Keratinocyte (primary cell): ENCODE results near the gene PDF. TPM values are rescaled to one million over a fixed set of nuclear protein-coding genes. Genes with fewer than 3 reads are reported as not detected.
A peak's percentile ranks its signal among the peaks of the same experiment; 100 is the strongest.

Source experiments
- DNase-seq: peaks from one replicate; pipeline ENCODE4 v3.0.0-alpha.2; 2011; ENCODE audit warnings: low read depth, missing footprints, low spot score
- FAIRE-seq: peaks from 2 replicates; lab custom pipeline; 2011; peaks lifted over from hg19 to GRCh38; lab: Jason Lieb, UNC
- H2AFZ ChIP-seq: 2 replicates; pipeline ENCODE4 v1.6.0; 2012; ENCODE audit warnings: low read length, control low read depth, inconsistent platforms; ENCODE audit not compliant: control insufficient read depth
- H3K27ac ChIP-seq: 2 replicates; pipeline ENCODE4 v1.5.1; 2011; ENCODE audit warnings: low read length; ENCODE audit not compliant: control insufficient read depth, insufficient read depth
- H3K27me3 ChIP-seq: 3 replicates; pipeline ENCODE4 v1.6.0; 2011; ENCODE audit warnings: low read length; ENCODE audit not compliant: control insufficient read depth, insufficient read depth; ENCODE audit errors: extremely low read depth
- H3K36me3 ChIP-seq, 2 experiments: 2 replicates in 1 of 2; 3 replicates in 1 of 2; pipeline ENCODE4 v1.5.1; 2011; ENCODE audit warnings: low read length in 2 of 2, mild to moderate bottlenecking in 1 of 2; ENCODE audit not compliant: control insufficient read depth in 2 of 2, insufficient read depth in 2 of 2; ENCODE audit errors: extremely low read depth in 1 of 2
- H3K4me1 ChIP-seq: 3 replicates; pipeline ENCODE4 v1.5.1; 2011; ENCODE audit warnings: low read length; ENCODE audit not compliant: control insufficient read depth, insufficient read depth; ENCODE audit errors: extremely low read depth
- H3K4me2 ChIP-seq: 3 replicates; pipeline ENCODE4 v1.6.0; 2011; ENCODE audit warnings: low read depth, low read length; ENCODE audit not compliant: control insufficient read depth, insufficient read depth; ENCODE audit errors: extremely low read depth
- H3K4me3 ChIP-seq, 3 experiments: fragments of 200-600 bp in 1 of 3; sonication (generic) in 1 of 3; 2 replicates in 2 of 3; 3 replicates in 1 of 3; pipeline ENCODE4 v1.5.1; 2011 to 2016; ENCODE audit warnings: low read length in 3 of 3, mild to moderate bottlenecking in 3 of 3, control low read depth in 2 of 3, inconsistent platforms in 1 of 3, low read depth in 1 of 3, mixed read lengths in 1 of 3, mixed run types in 1 of 3, moderate library complexity in 1 of 3; ENCODE audit not compliant: control insufficient read depth in 2 of 3, insufficient read depth in 2 of 3; ENCODE audit errors: extremely low read depth in 1 of 3
- H3K79me2 ChIP-seq: 2 replicates; pipeline ENCODE4 v1.6.0; 2012; ENCODE audit warnings: low read length; ENCODE audit not compliant: control insufficient read depth, insufficient read depth
- H3K9ac ChIP-seq: 3 replicates; pipeline ENCODE4 v1.6.0; 2011; ENCODE audit warnings: low read length; ENCODE audit not compliant: control insufficient read depth, insufficient read depth; ENCODE audit errors: extremely low read depth
- H3K9me1 ChIP-seq: 3 replicates; pipeline ENCODE4 v1.6.0; 2011; ENCODE audit warnings: low read length; ENCODE audit not compliant: control insufficient read depth, insufficient read depth; ENCODE audit errors: extremely low read depth
- H3K9me3 ChIP-seq: 2 replicates; pipeline ENCODE4 v1.5.1; 2012; ENCODE audit warnings: low read depth, low read length; ENCODE audit not compliant: control insufficient read depth
- H4K20me1 ChIP-seq: 3 replicates; pipeline ENCODE4 v1.6.0; 2011; ENCODE audit warnings: low read length; ENCODE audit not compliant: control insufficient read depth, insufficient read depth; ENCODE audit errors: extremely low read depth
- EZH2 ChIP-seq: IDR thresholded peaks from one replicate; pipeline ENCODE4 v1.6.1; 2012; ENCODE audit warnings: inconsistent platforms, mild to moderate bottlenecking, low read length, moderate library complexity
- dilution Hi-C: fragments of 300-500 bp; cut with MboI; formaldehyde crosslinking; loops from one replicate; pipeline ENCODE4 v1.7.0; 2020; ENCODE audit warnings: low sequenced_read_pairs; ENCODE audit not compliant: extremely low pct_ligation_motif_present
- polyA plus RNA-seq, 5 experiments: library from polyadenylated mRNA; depleted of rRNA in 3 of 5; stranded (reverse) in 3 of 5; stranded (forward) in 1 of 5; unstranded in 1 of 5; fragments of >200 nt; gene quantifications; 1 replicate in 1 of 5; 2 replicates in 3 of 5; 3 replicates in 1 of 5; pipeline versions ENCODE4 v1.2.1 to v1.2.3, GENCODE V29; 2011 to 2012; ENCODE audit warnings: missing spikeins in 2 of 5, low read depth in 1 of 5, low replicate concordance in 1 of 5
- TF ChIP-seq, protein P1 (sequence below), 3 experiments: IDR thresholded peaks in 1 of 3; conservative IDR thresholded peaks in 1 of 3; optimal IDR thresholded peaks in 1 of 3; 2 replicates in 2 of 3; 3 replicates in 1 of 3; pipeline versions ENCODE3 to v1.5.1; 2011; ENCODE audit warnings: low read length in 3 of 3, mild to moderate bottlenecking in 3 of 3, moderate library complexity in 2 of 3, control low read depth in 1 of 3, inconsistent platforms in 1 of 3; ENCODE audit not compliant: insufficient read depth in 2 of 3; ENCODE audit errors: extremely low read depth in 1 of 3

The PDF gene
- polyA plus RNA-seq, 1 donor (not counting 4 experiments of a cell fraction or from before 2014, with no cell fraction given), result 3.0 TPM

DNA sequence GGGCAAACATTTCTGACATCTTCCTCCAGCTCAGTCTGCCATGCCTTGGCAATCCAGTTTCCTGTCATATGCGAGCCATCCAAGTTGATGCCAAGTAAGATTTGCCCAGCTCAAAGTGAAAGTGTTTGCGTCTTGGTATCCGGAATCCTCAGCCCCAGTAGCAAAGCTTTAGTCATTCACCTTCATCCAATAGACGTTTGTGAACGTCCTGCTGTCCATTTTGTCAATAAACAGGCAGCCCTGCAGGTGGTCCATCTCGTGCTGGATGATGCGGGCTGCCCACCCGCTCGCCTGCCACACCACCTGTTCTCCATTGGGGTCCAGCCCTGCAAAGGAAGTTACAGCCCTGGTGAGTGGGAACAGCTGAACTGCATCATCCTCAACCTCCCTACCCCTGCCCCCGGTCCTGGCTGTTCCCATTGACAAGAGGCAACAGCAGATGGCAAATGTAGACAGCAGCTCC, 1.5 kb downstream of the PDF start:
- H3K9me1 ChIP-seq, result no peaks in the 10 kb centered on the region
- H3K4me2 ChIP-seq, result peak overlapping the region; percentile 99
- H3K4me3 ChIP-seq, result peak overlapping the region in 2 of 3 experiments; percentile 69 to 81
- peak overlapping the region; percentile 82 for H3K9ac ChIP-seq
- DNase-seq (no peak), FAIRE-seq (peak; percentile 32)
- no peaks in the 10 kb centered on the region for H3K9me3 ChIP-seq
- H3K4me1 ChIP-seq, result peaks cover 15% of the 10 kb centered on the region
- TF ChIP-seq, protein P1, sequence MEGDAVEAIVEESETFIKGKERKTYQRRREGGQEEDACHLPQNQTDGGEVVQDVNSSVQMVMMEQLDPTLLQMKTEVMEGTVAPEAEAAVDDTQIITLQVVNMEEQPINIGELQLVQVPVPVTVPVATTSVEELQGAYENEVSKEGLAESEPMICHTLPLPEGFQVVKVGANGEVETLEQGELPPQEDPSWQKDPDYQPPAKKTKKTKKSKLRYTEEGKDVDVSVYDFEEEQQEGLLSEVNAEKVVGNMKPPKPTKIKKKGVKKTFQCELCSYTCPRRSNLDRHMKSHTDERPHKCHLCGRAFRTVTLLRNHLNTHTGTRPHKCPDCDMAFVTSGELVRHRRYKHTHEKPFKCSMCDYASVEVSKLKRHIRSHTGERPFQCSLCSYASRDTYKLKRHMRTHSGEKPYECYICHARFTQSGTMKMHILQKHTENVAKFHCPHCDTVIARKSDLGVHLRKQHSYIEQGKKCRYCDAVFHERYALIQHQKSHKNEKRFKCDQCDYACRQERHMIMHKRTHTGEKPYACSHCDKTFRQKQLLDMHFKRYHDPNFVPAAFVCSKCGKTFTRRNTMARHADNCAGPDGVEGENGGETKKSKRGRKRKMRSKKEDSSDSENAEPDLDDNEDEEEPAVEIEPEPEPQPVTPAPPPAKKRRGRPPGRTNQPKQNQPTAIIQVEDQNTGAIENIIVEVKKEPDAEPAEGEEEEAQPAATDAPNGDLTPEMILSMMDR (optimal IDR thresholded peaks at IDR 0.05 in 1 of 3, IDR thresholded peaks at IDR 0.05 in 1 of 3, conservative IDR thresholded peaks at IDR 0.05 in 1 of 3; ENCODE audit: extremely low read depth in 1 of 3, insufficient read depth in 2 of 3, low read length in 3 of 3), result no peak
- TF ChIP-seq EZH2, result no peak
- no peak overlapping the region for H3K27ac ChIP-seq
- peaks cover 59% of the 10 kb centered on the region for H3K79me2 ChIP-seq
- dilution Hi-C loops, result no loop called here
- peaks cover 17 to 34% of the 10 kb centered on the region in 2 experiments for H3K36me3 ChIP-seq
- no peak overlapping the region for H2AFZ ChIP-seq
- H3K27me3 ChIP-seq, result no peaks in the 10 kb centered on the region
- H4K20me1 ChIP-seq, result peaks cover 8% of the 10 kb centered on the region

DNA sequence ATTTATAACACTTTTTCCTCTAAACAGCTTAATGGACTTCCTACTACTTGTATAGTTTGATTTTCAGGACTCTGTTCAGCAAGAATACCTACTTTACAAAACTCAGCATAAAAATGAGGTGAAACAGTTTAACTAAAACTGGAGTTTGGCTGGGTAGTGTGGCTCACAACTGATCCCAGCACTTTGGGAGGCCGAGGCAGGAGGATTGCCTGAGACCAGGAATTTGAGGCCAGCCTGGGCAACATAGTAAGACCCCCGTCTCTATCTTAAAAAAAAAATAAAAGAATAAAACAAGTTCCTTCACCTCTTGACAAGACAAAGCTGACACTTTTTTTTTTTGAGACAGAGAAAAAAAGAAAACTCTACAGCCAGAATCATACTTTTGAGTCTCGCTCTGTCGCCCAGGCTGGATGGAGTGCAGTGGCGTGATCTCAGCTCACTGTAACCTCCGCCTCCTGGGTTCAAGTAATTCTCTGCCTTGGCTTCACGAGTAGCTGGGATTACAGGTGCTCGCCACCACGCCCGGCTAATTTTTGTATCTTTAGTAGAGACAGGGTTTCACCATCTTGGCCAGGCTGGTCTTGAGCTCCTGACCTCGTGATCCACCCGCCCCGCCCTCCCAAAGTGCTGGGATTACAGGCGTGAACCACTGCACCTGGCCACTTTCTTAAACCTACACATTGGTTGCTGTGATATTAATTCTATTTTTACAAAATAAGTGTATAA, 2.6 kb downstream of the PDF start:
- Histone ChIP-seq H3K79me2 (peaks cover 67% of the 10 kb centered on the region), H3K27me3 (no peaks in the 10 kb centered on the region), H2AFZ (no peak overlapping the region), H3K4me1 (peaks cover 15% of the 10 kb centered on the region), H3K9ac (no peak overlapping the region), H3K4me2 (peak overlapping the region; percentile 99), H3K27ac (no peak overlapping the region), H3K36me3 (peaks cover 23 to 39% of the 10 kb centered on the region in 2 experiments), H3K9me1 (no peaks in the 10 kb centered on the region), H3K9me3 (no peaks in the 10 kb centered on the region), H4K20me1 (peaks cover 8% of the 10 kb centered on the region), H3K4me3 (peak overlapping the region in 1 of 3 experiments; percentile 2)
- DNase-seq (no peak), FAIRE-seq (no peak)
- dilution Hi-C loops, result no loop called here
- TF ChIP-seq, protein P1 (optimal IDR thresholded peaks at IDR 0.05 in 1 of 3, IDR thresholded peaks at IDR 0.05 in 1 of 3, conservative IDR thresholded peaks at IDR 0.05 in 1 of 3; ENCODE audit: extremely low read depth in 1 of 3, insufficient read depth in 2 of 3, low read length in 3 of 3), result no peak
- no peak for TF ChIP-seq EZH2
